ENCODE data around the gene MAPK8IP2.
"Not testable (repeated sequence)": the region's sequence is repeated elsewhere in the genome, so short reads cannot be mapped to it uniquely, and the experiment has no call there.

The MAPK8IP2 gene

GRCh38 chr22:50614296-50614695 is 13.7 kb downstream of the MAPK8IP2 start:
- DNase-seq: not testable (repeated sequence)

GRCh38 chr22:50620593-50621355 is 20.2 kb downstream of the MAPK8IP2 start:
- peak; percentile 43 for DNase-seq

GRCh38 chr22:50621356-50621880 is 20.8 kb downstream of the MAPK8IP2 start:
- peak; percentile 46 for DNase-seq

- DNase-seq: no peak
Observed at GRCh38 chr22:50621948-50622722, 21.5 kb downstream of the MAPK8IP2 start.

GRCh38 chr22:50622723-50623327 is 22.2 kb downstream of the MAPK8IP2 start:
- DNase-seq: no peak

GRCh38 chr22:50624347-50625130 is 23.9 kb downstream of the MAPK8IP2 start:
- DNase-seq: no peak

GRCh38 chr22:50625131-50625567 is 24.6 kb downstream of the MAPK8IP2 start:
- DNase-seq: no peak

GRCh38 chr22:50625568-50626313 is 25.1 kb downstream of the MAPK8IP2 start:
- no peak for DNase-seq

- DNase-seq: no peak
Observed at GRCh38 chr22:50626314-50626849, 25.8 kb downstream of the MAPK8IP2 start.

- no peak for DNase-seq
Observed at GRCh38 chr22:50626850-50627641, 26.5 kb downstream of the MAPK8IP2 start.

- peak; percentile 75 for DNase-seq
Observed at GRCh38 chr22:50627642-50628542, 27.3 kb downstream of the MAPK8IP2 start, which contains the start of gene ARSA. Gene ARSA (minus strand): TSS chr22:50628152. CDS start chr22:50627779, 373 bp downstream.

GRCh38 chr22:50628543-50629134 is 28.0 kb downstream of the MAPK8IP2 start:
- DNase-seq: no peak

GRCh38 chr22:50630376-50630775 is 29.8 kb downstream of the MAPK8IP2 start:
- no peak for DNase-seq

GRCh38 chr22:50633086-50633485 is 32.5 kb downstream of the MAPK8IP2 start:
- DNase-seq: no peak

- DNase-seq: no peak
Observed at GRCh38 chr22:50633771-50634170, 33.2 kb downstream of the MAPK8IP2 start.

- DNase-seq: no peak
Observed at GRCh38 chr22:50635591-50635990, 35.0 kb downstream of the MAPK8IP2 start.

GRCh38 chr22:50640296-50640695 is 39.7 kb downstream of the MAPK8IP2 start:
- not testable (repeated sequence) for DNase-seq

- DNase-seq: no peak
Observed at GRCh38 chr22:50640857-50641647, 40.5 kb downstream of the MAPK8IP2 start.
